PC-3 (cell line): ENCODE results near the gene PITPNM3.

Source experiments
- EZH2 ChIP-seq: fragments of 300-600 bp; sonication (generic); IDR thresholded peaks from one replicate; pipeline ENCODE4 v1.6.1; 2017; ENCODE audit warnings: antibody characterized with exemption, mild to moderate bottlenecking, low read length; ENCODE audit not compliant: unreplicated experiment
- EZH2phosphoT487 ChIP-seq: fragments of 300-600 bp; sonication (generic); IDR thresholded peaks from 2 replicates; pipeline ENCODE4 v1.6.1; 2018; ENCODE audit warnings: mild to moderate bottlenecking, antibody characterized with exemption, low read length, borderline replicate concordance
- TF ChIP-seq, protein P1 (sequence below): fragments of 300-600 bp; sonication (generic); conservative IDR thresholded peaks from 2 replicates; pipeline ENCODE4 v1.5.1; 2017; ENCODE audit warnings: antibody characterized with exemption, low read depth, mild to moderate bottlenecking, low read length

- TF ChIP-seq, protein P1, sequence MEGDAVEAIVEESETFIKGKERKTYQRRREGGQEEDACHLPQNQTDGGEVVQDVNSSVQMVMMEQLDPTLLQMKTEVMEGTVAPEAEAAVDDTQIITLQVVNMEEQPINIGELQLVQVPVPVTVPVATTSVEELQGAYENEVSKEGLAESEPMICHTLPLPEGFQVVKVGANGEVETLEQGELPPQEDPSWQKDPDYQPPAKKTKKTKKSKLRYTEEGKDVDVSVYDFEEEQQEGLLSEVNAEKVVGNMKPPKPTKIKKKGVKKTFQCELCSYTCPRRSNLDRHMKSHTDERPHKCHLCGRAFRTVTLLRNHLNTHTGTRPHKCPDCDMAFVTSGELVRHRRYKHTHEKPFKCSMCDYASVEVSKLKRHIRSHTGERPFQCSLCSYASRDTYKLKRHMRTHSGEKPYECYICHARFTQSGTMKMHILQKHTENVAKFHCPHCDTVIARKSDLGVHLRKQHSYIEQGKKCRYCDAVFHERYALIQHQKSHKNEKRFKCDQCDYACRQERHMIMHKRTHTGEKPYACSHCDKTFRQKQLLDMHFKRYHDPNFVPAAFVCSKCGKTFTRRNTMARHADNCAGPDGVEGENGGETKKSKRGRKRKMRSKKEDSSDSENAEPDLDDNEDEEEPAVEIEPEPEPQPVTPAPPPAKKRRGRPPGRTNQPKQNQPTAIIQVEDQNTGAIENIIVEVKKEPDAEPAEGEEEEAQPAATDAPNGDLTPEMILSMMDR: no peak
- TF ChIP-seq EZH2phosphoT487 (no peak), EZH2 (no peak)
Observed at GRCh38 chr17:6464446-6465041, 91.8 kb downstream of the PITPNM3 start.
